Loucy (cell line): Measurements from ENCODE around the gene LPP.

Source experiments
- H2AFZ ChIP-seq: fragments of 200-600 bp; sonication (generic); 2 replicates; pipeline ENCODE4 v1.6.0; 2016; ENCODE audit warnings: antibody characterized with exemption, mild to moderate bottlenecking, low read length, moderate library complexity
- H3F3A ChIP-seq: fragments of 200-600 bp; 2 replicates; pipeline ENCODE4 v1.6.0; 2016; ENCODE audit warnings: antibody characterized with exemption, low read depth, mild to moderate bottlenecking
- H3K27me3 ChIP-seq: fragments of 200-600 bp; sonication (generic); 2 replicates; pipeline ENCODE4 v1.6.1; 2014; ENCODE audit warnings: low read length, mild to moderate bottlenecking; ENCODE audit not compliant: insufficient read depth, poor library complexity, severe bottlenecking
- H3K36me3 ChIP-seq: fragments of 200-600 bp; sonication (generic); 2 replicates; pipeline ENCODE4 v1.6.1; 2016; ENCODE audit warnings: low read length; ENCODE audit not compliant: insufficient read depth
- H3K4me1 ChIP-seq: fragments of 200-600 bp; sonication (generic); 2 replicates; pipeline ENCODE4 v1.5.1; 2014; ENCODE audit warnings: low read length, mild to moderate bottlenecking; ENCODE audit not compliant: insufficient read depth, poor library complexity, severe bottlenecking
- H3K4me2 ChIP-seq: fragments of 200-600 bp; sonication (generic); 2 replicates; pipeline ENCODE4 v1.6.0; 2014; ENCODE audit warnings: antibody characterized with exemption, low read length, low read depth, mild to moderate bottlenecking; ENCODE audit not compliant: poor library complexity, severe bottlenecking
- H3K4me3 ChIP-seq: fragments of 200-600 bp; sonication (generic); 2 replicates; pipeline ENCODE4 v1.5.1; 2014; ENCODE audit warnings: low read length, mild to moderate bottlenecking, mixed read lengths; ENCODE audit not compliant: poor library complexity, severe bottlenecking
- H3K79me2 ChIP-seq: fragments of 200-600 bp; sonication (generic); 2 replicates; pipeline ENCODE4 v1.6.1; 2014; ENCODE audit warnings: low read length; ENCODE audit not compliant: insufficient read depth
- H3K9ac ChIP-seq: fragments of 200-600 bp; sonication (generic); 2 replicates; pipeline ENCODE4 v1.6.0; 2014; ENCODE audit warnings: mild to moderate bottlenecking, low read depth, low read length, moderate library complexity; ENCODE audit not compliant: poor library complexity, severe bottlenecking
- H3K9me2 ChIP-seq: fragments of 200-600 bp; sonication (generic); replicated peaks from 2 replicates; pipeline ENCODE4 v1.6.1; 2016; ENCODE audit warnings: low read depth, low read length, mixed read lengths
- H3K9me3 ChIP-seq: fragments of 200-600 bp; sonication (generic); 2 replicates; pipeline ENCODE4 v1.6.1; 2014; ENCODE audit warnings: mild to moderate bottlenecking, antibody characterized with exemption, low read length, low read depth; ENCODE audit not compliant: insufficient read depth
- H4K20me1 ChIP-seq: fragments of 200-600 bp; sonication (generic); 2 replicates; pipeline ENCODE4 v1.6.0; 2014; ENCODE audit warnings: antibody characterized with exemption, low read length, mild to moderate bottlenecking; ENCODE audit not compliant: insufficient read depth, poor library complexity, severe bottlenecking
- EZH2phosphoT487 ChIP-seq: fragments of 200-600 bp; IDR thresholded peaks from 2 replicates; pipeline ENCODE4 v1.6.1; 2018; ENCODE audit warnings: antibody characterized with exemption, mild to moderate bottlenecking, moderate library complexity, borderline replicate concordance
- TF ChIP-seq, protein P1 (sequence below): fragments of 200-600 bp; sonication (generic); conservative IDR thresholded peaks from 2 replicates; pipeline ENCODE4 v1.5.1; 2014; ENCODE audit warnings: mild to moderate bottlenecking, antibody characterized with exemption, low read length

Gene LPP

DNA sequence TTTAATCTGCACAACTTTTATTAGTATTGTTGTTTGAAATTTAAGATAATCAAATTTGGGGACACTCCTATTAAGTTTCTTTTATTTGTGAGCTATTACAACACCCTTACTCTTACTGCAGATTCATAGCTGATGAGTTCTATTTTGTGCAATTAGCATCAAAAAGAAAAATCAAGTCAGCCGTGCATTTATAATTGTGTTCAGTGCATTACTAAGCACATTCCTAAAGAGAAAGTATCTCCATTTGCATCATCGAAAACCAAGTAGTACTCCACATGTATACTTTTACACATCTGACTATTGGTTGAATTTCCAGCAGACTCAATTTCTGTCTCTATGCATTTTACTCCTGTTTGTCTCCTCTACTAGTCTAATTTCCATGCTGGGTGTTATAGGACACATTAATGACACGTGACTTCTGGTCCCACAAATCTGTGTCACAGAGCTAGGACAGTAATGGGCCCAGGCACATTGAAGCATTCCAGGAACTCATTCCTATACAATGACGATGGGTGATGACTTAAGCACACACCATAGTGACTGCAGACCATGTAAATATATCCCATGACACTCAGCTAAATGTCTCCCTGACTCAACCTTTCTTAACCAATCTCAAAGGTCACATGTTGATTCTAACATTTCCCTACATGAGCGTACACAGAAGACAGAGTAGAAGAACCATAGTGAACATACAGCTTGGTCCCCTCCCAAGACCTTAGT is 477.5 kb downstream of the LPP start:
- Histone ChIP-seq H3K36me3 (no peaks in the 10 kb centered on the region), H3K27me3 (no peaks in the 10 kb centered on the region), H3K9ac (no peak overlapping the region), H3K4me1 (no peaks in the 10 kb centered on the region), H3F3A (no peaks in the 10 kb centered on the region), H2AFZ (no peak overlapping the region), H3K9me3 (no peaks in the 10 kb centered on the region; the same call in none of the 2 replicates), H3K4me2 (no peak overlapping the region), H4K20me1 (no peaks in the 10 kb centered on the region), H3K79me2 (no peaks in the 10 kb centered on the region), H3K9me2 (no peaks in the 10 kb centered on the region), H3K4me3 (no peak overlapping the region)
- TF ChIP-seq EZH2phosphoT487: no peak
- TF ChIP-seq, protein P1, sequence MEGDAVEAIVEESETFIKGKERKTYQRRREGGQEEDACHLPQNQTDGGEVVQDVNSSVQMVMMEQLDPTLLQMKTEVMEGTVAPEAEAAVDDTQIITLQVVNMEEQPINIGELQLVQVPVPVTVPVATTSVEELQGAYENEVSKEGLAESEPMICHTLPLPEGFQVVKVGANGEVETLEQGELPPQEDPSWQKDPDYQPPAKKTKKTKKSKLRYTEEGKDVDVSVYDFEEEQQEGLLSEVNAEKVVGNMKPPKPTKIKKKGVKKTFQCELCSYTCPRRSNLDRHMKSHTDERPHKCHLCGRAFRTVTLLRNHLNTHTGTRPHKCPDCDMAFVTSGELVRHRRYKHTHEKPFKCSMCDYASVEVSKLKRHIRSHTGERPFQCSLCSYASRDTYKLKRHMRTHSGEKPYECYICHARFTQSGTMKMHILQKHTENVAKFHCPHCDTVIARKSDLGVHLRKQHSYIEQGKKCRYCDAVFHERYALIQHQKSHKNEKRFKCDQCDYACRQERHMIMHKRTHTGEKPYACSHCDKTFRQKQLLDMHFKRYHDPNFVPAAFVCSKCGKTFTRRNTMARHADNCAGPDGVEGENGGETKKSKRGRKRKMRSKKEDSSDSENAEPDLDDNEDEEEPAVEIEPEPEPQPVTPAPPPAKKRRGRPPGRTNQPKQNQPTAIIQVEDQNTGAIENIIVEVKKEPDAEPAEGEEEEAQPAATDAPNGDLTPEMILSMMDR: no peak

DNA sequence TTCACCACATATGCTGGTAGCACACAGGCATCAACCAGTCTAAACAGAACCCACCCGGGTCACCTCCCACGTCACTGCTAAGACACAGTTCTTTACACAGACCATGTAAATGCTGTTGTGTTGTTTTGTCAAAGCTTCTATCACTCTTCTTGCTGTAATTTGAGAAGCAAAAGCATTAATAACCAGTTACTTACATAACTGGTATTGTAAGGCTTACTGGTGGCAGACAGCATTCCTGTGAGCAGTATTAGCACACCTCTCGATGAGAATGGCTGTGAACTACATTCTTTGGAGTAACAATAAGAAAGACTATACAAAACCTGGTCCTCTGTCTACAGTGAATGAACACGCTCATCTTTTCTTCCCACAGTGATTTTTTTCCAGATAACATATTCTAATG is 479.2 kb downstream of the LPP start:
- H3F3A ChIP-seq: no peaks in the 10 kb centered on the region
- no peaks in the 10 kb centered on the region for H3K79me2 ChIP-seq
- no peak overlapping the region for H3K9ac ChIP-seq
- no peak overlapping the region for H2AFZ ChIP-seq
- H3K9me3 ChIP-seq: no peaks in the 10 kb centered on the region; the same call in none of the 2 replicates
- no peaks in the 10 kb centered on the region for H3K36me3 ChIP-seq
- no peaks in the 10 kb centered on the region for H3K4me1 ChIP-seq
- H3K4me2 ChIP-seq: no peak overlapping the region
- H3K27me3 ChIP-seq: no peaks in the 10 kb centered on the region
- no peak overlapping the region for H3K4me3 ChIP-seq
- TF ChIP-seq, protein P1: no peak
- no peak for TF ChIP-seq EZH2phosphoT487
- no peaks in the 10 kb centered on the region for H3K9me2 ChIP-seq
- no peaks in the 10 kb centered on the region for H4K20me1 ChIP-seq

DNA sequence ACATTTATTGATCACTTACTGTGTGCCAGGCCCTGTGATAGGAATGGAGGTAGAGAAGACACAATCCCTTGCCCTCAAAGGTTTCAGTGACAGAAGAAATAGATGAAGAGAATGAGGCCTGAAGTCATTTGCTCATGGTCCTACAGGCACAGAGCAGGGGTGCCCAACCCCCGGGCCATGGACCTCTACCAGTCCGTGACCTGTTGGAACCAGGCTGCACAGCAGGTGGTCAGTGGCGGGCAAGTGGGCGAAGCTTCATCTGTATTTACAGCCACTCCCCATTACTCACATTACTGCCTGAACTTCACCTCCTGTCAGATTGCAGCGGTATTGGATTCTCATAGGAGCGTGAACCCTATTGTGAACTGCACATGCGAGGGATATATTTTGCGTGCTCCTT is 480.3 kb downstream of the LPP start:
- Histone ChIP-seq H3K9me3 (no peaks in the 10 kb centered on the region; the same call in none of the 2 replicates), H3K36me3 (no peaks in the 10 kb centered on the region), H3K27me3 (no peaks in the 10 kb centered on the region), H3K4me3 (no peak overlapping the region), H3K79me2 (no peaks in the 10 kb centered on the region), H3K4me1 (no peaks in the 10 kb centered on the region), H3K4me2 (no peak overlapping the region), H3K9ac (no peak overlapping the region), H2AFZ (no peak overlapping the region), H4K20me1 (no peaks in the 10 kb centered on the region), H3F3A (no peaks in the 10 kb centered on the region), H3K9me2 (no peaks in the 10 kb centered on the region)
- TF ChIP-seq, protein P1: no peak
- no peak for TF ChIP-seq EZH2phosphoT487
